ENCODE results near the gene FGD4.
"Not testable (repeated sequence)": the region's sequence is repeated elsewhere in the genome, so short reads cannot be mapped to it uniquely, and the experiment has no call there.

Gene FGD4

GRCh38 chr12:32517966-32518365 is 118.6 kb downstream of the FGD4 start:
- DNase-seq (ENCODE audit: low read depth in 2 of 2, low spot score in 1 of 2) = no peak

DNA sequence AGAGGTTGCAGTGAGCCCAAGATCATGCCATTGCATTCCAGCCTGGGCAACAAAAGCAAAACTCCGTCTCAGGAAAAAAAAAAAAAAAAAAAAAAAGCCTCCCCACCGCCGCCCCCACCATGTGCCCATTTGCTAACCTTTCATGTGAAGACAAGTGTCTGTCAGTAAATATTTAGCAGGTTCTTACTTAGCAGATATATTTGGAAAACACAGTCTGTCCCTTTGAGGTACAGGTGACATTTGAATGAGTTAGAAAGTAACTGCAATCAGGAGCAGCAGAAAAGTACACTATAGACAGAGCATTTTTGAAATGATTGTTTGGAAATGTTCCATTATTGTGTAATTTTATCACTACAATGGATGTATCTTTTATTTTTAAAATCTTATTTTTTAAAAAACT is 119.7 kb downstream of the FGD4 start:
- DNase-seq (ENCODE audit: low read depth in 2 of 2, low spot score in 1 of 2) = no peak

GRCh38 chr12:32522331-32523221 is 123.2 kb downstream of the FGD4 start:
- DNase-seq (ENCODE audit: low read depth in 2 of 2, low spot score in 1 of 2) = no peak

DNA sequence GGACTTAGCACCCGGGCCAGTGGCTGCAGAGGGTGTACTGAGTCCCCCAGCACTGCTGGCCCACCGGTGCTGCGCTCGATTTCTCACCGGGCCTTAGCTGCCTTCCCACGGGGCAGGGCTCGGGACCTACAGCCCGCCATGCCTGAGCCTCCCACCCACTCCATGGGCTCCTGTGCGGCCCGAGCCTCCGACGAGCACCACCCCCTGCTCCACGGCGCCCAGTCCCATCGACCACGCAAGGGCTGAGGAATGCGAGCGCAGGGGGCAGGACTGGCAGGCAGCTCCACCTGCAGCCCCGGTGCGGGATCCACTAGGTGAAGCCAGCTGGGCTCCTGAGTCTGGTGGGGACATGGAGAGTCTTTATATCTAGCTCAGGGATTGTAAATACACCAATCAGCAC is 126.4 kb downstream of the FGD4 start:
- not testable (repeated sequence) for DNase-seq (ENCODE audit: low read depth in 2 of 2, low spot score in 1 of 2)

GRCh38 chr12:32526343-32526742 is 127.0 kb downstream of the FGD4 start:
- DNase-seq (ENCODE audit: low read depth in 2 of 2, low spot score in 1 of 2) = not testable (repeated sequence)

- DNase-seq (ENCODE audit: low read depth in 2 of 2, low spot score in 1 of 2) = no peak
Observed at GRCh38 chr12:32532422-32532821, 133.1 kb downstream of the FGD4 start.

GRCh38 chr12:32532951-32533350 is 133.6 kb downstream of the FGD4 start:
- no peak for DNase-seq (ENCODE audit: low read depth in 2 of 2, low spot score in 1 of 2)

DNA sequence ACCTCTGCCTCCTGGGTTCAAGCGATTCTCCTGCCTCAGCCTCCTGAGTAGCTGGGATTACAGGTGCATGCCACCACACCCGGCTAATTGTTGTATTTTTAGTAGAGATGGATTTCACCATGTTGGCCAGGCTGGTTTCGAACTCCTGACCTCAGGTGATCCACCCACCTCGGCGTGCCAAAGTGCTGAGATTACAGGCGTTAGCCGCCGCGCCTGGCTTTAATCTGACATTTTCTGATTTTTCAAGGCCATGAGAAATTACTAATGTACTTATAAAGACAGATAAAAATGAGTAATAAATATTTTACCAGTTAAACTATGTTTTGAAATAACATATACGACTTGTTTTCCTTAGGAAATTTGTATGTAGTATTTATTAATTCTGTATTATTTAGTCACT is 134.1 kb downstream of the FGD4 start:
- DNase-seq (ENCODE audit: low read depth in 2 of 2, low spot score in 1 of 2) = not testable (repeated sequence)

GRCh38 chr12:32533971-32534590 is 134.7 kb downstream of the FGD4 start:
- DNase-seq (ENCODE audit: low read depth in 2 of 2, low spot score in 1 of 2) = no peak

DNA sequence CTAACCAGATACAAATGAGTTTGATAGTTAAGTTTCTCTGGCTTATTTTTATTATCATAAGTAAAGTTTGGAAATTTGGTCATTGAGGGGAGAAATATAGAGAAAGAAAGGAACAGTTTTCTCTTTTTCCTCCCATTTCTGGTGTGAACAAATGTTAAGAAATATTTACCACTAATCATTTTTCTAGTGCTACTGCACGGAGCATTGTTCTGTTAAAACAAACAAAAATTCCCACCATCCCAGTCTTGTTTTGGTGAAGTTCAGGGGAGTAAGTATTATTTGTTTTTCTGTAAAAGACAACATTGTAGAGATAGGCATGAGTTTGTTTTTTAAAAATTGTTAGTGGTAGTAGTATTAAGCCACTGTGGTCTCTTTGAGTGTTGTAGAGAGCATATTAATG is 135.3 kb downstream of the FGD4 start:
- DNase-seq (ENCODE audit: low read depth in 2 of 2, low spot score in 1 of 2) = no peak

DNA sequence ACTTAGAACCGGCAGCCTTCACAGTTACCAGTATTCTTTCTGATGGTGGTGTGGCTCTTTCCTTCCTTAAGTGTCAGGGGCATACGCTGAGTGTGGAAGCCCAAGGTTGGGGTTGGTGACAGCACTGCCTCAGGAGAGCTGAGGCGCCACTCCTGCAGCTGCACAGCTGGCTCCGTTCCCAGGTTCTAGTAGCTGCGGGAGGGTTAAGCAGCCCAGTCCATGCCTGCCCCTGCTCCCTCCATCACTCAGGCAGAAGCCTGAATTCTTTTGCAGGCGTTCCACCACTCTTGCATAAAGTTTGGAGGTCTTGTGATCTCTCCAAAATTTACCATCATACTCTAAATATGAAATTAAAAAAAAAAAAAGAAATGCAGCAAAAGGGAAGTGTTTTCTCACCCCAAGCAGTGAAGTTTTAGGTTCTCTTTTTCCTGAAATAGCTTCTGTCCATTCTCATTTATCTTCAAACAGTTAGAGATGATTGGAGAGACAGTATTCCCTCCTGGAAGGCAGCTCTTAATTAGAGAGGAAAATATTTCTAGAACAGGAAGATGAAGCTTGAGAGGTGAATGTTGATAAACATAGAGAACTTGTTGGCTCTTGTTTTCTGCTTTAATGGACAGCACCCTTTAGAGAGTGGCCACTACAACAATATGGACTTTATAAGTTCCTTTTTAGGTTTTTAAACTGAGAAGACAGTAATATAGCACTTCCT is 136.1 kb downstream of the FGD4 start:
- DNase-seq (ENCODE audit: low read depth in 2 of 2, low spot score in 1 of 2) = no peak

DNA sequence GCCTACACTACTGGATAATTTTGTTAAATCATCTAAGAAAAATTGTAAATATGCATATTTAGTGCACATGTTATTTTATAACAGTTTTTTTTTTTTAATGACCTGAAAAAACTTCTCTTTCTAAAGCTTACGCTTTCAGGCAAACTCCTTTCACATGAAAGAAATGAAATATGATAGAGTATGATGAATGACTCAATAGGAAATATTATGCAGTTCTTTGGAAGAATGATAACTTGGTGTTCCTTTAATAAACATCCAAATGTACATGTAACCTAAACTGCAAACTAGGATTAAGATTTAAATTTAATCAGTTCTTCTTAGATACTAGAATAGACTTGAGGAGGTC is 136.6 kb downstream of the FGD4 start:
- no peak for DNase-seq (ENCODE audit: low read depth in 2 of 2, low spot score in 1 of 2)

DNA sequence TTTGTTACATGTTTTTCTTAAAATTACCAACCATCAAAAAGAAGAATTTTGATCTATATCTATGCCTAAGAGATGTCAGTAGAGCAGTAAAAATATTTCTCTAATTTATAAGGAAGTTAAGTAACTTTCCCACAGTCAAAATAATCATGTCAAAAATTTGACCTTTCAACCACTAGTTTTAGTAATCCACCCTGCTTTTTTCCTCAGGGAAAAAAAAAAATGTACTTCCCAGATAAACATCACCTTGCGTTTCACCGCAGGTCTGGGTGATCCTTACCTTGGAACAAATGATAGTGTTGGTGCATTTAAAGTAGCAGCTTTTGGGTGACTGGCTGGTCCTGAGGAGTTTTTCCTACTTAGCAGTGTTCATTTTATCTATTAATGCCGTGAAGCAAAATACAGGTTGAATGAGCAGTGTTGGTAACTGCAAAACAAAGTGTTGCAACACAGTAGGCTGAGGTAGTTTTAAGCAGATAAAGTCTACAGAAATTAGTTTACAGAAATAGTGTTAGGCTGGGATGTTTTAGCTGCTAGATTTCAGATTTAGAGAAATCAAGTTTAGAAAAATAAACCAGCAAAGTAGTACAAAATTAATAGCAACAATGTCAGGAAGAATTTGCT is 142.5 kb downstream of the FGD4 start:
- DNase-seq (ENCODE audit: low read depth in 2 of 2, low spot score in 1 of 2) = no peak

DNA sequence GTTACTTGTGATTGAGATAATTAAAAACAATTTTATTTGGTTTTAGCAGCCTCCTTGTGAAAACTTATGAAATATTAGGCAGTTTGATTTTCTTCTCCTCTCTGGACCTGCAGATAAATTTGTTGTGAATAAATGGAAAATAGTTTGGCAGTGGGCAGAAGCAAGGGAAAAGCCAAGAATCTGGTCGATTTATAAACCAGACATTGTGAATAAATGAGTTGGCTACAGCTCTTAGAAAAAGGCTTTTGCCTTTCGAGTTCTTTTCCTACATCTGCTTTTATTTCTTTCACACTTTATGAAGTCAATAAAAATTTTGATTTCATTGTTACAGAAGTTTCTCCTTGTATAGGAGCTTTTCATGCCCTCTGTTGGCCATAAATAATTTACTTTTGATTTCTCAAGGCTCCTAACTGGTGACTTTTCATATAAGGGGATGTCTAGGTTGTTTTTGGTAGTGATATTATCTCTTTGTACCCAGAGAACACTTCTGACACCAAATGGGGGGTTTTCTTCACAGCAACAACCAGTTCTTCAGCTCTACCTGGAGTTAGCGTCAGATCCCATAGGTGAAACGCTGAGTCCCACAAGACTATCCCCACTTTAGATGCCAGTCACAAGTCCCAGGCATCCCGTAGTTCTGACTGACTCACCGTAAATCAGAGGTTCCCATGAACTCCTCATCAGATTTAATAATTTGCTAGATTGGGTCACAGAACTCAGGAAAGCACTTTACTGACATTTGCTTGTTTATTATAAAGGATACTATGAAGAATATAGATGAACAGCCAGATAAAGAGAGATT is 143.3 kb downstream of the FGD4 start:
- no peak for DNase-seq (ENCODE audit: low read depth in 2 of 2, low spot score in 1 of 2)

- DNase-seq (ENCODE audit: low read depth in 2 of 2, low spot score in 1 of 2) = no peak
Observed at GRCh38 chr12:32544893-32545292, 145.5 kb downstream of the FGD4 start.

DNA sequence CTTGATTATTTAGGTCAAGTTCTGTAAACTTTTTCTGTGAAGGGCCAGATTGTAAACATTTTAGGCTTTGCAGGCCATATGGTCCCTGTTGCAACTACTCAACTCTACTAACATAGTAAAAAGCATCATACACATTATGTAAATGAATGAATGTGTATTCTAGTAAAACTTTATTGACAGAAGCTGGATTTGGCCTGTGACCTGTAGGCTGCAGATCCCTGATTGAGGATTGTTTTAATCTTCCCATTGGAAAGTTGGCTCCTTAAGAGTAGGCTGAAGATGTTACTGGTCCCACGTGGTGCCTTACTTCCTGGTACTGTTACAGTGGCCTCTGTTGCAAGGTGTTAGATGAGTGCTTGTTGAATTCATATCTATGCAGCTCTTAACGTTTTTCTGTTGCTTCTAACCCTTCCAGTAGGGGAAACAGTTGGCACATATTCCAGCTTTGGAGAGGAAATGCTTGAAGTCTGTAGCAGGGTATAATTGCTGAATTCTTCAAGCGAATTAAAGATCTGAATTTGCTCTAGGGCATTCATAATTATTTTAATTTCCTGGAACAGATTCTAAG is 146.1 kb downstream of the FGD4 start:
- no peak for DNase-seq (ENCODE audit: low read depth in 2 of 2, low spot score in 1 of 2)

GRCh38 chr12:32546272-32546671 is 146.9 kb downstream of the FGD4 start:
- DNase-seq (ENCODE audit: low read depth in 2 of 2, low spot score in 1 of 2) = no peak

GRCh38 chr12:32548691-32549281 is 149.4 kb downstream of the FGD4 start:
- no peak for DNase-seq (ENCODE audit: low read depth in 2 of 2, low spot score in 1 of 2)

GRCh38 chr12:32549675-32550079 is 150.3 kb downstream of the FGD4 start:
- DNase-seq (ENCODE audit: low read depth in 2 of 2, low spot score in 1 of 2) = no peak

DNA sequence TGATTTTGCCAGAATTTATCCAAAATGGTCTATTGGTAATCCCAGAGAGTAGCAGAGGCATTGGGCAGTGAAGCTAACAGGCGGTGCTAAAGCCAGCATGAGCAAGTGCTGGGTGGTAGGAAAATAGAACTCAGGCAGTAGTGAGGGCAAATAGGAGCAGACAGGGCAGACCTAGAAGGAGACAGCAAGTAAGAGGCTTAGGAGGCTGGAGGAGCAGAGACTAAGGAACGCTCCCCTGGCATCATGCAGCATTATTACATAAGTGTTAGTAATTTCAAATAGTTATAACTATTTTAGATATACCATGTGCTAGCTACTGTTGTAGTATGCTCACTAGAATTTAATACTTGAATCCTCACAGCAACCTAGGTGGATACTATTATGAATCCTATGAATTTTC is 151.7 kb downstream of the FGD4 start:
- no peak for DNase-seq (ENCODE audit: low read depth in 2 of 2, low spot score in 1 of 2)

Measured in stimulated activated CD8-positive, alpha-beta memory T cell treated with anti-CD3 and anti-CD28 coated beads, Interleukin-4, amount 100 ng/mL, for 1 hour (primary cell).